Measurements from ENCODE around the gene ZBTB2.
A peak's percentile ranks its signal among the peaks of the same experiment; 100 is the strongest.
"Not testable (repeated sequence)": the region's sequence is repeated elsewhere in the genome, so short reads cannot be mapped to it uniquely, and the experiment has no call there.

Gene ZBTB2

DNA sequence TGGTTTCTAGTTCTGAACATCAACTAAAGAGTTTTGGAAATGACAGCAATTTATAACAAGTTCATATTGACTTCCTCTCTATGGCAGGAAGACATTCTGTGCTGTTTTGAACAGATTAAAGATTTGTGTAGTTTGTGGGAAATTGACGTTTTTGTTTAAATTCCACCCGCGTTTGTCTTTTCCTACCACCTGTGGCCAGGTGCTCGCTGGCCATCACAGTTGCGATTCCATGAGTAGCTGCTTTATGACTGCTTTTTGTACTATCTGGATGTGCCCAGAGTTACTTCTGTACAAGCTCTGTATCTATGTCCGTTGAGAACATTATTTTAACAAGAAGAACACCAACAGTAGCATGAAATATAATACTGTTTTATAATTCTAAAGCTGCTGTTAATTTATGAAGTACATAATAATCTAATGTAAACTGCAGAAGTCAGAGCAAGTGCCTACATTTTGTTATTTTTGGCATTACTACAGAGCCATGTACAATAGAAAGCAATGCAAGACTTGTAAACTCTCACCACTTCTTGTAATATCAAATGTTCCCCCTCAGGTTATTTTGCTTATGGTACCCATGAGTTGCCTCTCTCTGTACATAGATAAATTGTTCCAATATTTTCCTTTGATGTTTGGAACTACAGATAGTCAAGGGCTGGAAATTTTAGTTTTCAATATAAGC, 33.5 kb downstream of the ZBTB2 start:
- no peak for DNase-seq (ENCODE audit: low spot score)
- TF ChIP-seq, protein P1, sequence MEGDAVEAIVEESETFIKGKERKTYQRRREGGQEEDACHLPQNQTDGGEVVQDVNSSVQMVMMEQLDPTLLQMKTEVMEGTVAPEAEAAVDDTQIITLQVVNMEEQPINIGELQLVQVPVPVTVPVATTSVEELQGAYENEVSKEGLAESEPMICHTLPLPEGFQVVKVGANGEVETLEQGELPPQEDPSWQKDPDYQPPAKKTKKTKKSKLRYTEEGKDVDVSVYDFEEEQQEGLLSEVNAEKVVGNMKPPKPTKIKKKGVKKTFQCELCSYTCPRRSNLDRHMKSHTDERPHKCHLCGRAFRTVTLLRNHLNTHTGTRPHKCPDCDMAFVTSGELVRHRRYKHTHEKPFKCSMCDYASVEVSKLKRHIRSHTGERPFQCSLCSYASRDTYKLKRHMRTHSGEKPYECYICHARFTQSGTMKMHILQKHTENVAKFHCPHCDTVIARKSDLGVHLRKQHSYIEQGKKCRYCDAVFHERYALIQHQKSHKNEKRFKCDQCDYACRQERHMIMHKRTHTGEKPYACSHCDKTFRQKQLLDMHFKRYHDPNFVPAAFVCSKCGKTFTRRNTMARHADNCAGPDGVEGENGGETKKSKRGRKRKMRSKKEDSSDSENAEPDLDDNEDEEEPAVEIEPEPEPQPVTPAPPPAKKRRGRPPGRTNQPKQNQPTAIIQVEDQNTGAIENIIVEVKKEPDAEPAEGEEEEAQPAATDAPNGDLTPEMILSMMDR (IDR thresholded peaks at IDR 0.05) = no peak

GRCh38 chr6:151356983-151357382, 34.4 kb downstream of the ZBTB2 start:
- not testable (repeated sequence) for DNase-seq (ENCODE audit: low spot score); H3K4me3 ChIP-seq
- peak overlapping the region in 1 of 2 donors; percentile 28 for H3K27ac ChIP-seq

More for the DNA sequence above, 33.5 kb downstream of the ZBTB2 start:
- H3K27ac ChIP-seq = no peak overlapping the region
- no peak overlapping the region for H3K4me3 ChIP-seq

- no peak overlapping the region for H3K27ac ChIP-seq
- no peak overlapping the region for H3K4me3 ChIP-seq
- TF ChIP-seq, protein P1 (IDR thresholded peaks at IDR 0.05) = no peak
- DNase-seq (ENCODE audit: low spot score) = no peak
Observed at GRCh38 chr6:151353795-151354194, 37.6 kb downstream of the ZBTB2 start.

DNA sequence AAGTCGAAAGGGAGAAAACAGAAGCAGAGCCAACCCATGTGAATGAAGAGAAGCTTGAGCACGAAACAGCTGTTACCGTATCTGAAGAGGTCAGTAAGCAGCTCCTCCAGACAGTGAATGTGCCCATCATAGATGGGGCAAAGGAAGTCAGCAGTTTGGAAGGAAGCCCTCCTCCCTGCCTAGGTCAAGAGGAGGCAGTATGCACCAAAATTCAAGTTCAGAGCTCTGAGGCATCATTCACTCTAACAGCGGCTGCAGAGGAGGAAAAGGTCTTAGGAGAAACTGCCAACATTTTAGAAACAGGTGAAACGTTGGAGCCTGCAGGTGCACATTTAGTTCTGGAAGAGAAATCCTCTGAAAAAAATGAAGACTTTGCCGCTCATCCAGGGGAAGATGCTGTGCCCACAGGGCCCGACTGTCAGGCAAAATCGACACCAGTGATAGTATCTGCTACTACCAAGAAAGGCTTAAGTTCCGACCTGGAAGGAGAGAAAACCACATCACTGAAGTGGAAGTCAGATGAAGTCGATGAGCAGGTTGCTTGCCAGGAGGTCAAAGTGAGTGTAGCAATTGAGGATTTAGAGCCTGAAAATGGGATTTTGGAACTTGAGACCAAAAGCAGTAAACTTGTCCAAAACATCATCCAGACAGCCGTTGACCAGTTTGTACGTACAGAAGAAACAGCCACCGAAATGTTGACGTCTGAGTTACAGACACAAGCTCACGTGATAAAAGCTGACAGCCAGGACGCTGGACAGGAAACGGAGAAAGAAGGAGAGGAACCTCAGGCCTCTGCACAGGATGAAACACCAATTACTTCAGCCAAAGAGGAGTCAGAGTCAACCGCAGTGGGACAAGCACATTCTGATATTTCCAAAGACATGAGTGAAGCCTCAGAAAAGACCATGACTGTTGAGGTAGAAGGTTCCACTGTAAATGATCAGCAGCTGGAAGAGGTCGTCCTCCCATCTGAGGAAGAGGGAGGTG, 38.7 kb downstream of the ZBTB2 start:
- DNase-seq (ENCODE audit: low spot score) = no peak
- Histone ChIP-seq H3K27ac (no peak overlapping the region), H3K4me3 (no peak overlapping the region)
- TF ChIP-seq, protein P1 (IDR thresholded peaks at IDR 0.05) = no peak

DNA sequence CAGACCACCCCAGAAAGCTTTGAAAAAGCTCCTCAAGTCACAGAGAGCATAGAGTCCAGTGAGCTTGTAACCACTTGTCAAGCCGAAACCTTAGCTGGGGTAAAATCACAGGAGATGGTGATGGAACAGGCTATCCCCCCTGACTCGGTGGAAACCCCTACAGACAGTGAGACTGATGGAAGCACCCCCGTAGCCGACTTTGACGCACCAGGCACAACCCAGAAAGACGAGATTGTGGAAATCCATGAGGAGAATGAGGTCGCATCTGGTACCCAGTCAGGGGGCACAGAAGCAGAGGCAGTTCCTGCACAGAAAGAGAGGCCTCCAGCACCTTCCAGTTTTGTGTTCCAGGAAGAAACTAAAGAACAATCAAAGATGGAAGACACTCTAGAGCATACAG, 39.6 kb downstream of the ZBTB2 start:
- TF ChIP-seq, protein P1 (IDR thresholded peaks at IDR 0.05) = no peak
- Histone ChIP-seq H3K4me3 (no peak overlapping the region), H3K27ac (no peak overlapping the region)
- DNase-seq (ENCODE audit: low spot score) = no peak

- no peak for DNase-seq (ENCODE audit: low spot score)
- TF ChIP-seq, protein P1 (IDR thresholded peaks at IDR 0.05) = no peak
- Histone ChIP-seq H3K4me3 (no peak overlapping the region), H3K27ac (no peak overlapping the region)
Observed at GRCh38 chr6:151351146-151351700, 40.1 kb downstream of the ZBTB2 start.

GRCh38 chr6:151350442-151351145, 40.8 kb downstream of the ZBTB2 start:
- Histone ChIP-seq H3K27ac (no peak overlapping the region), H3K4me3 (no peak overlapping the region)
- DNase-seq (ENCODE audit: low spot score) = no peak
- TF ChIP-seq, protein P1 (IDR thresholded peaks at IDR 0.05) = no peak

All from coronary artery (tissue), 2 donors.